GM19467 (cell line): ENCODE data around the gene CYBC1.

ENCODE experiments used
- ATAC-seq: cut with Tn5 transposase; IDR thresholded peaks from one replicate; pipeline ENCODE4 v1.9.1; 2021; ENCODE audit warnings: mild to moderate bottlenecking, moderate library complexity; ENCODE audit not compliant: unreplicated experiment

CYBC1 gene

DNA sequence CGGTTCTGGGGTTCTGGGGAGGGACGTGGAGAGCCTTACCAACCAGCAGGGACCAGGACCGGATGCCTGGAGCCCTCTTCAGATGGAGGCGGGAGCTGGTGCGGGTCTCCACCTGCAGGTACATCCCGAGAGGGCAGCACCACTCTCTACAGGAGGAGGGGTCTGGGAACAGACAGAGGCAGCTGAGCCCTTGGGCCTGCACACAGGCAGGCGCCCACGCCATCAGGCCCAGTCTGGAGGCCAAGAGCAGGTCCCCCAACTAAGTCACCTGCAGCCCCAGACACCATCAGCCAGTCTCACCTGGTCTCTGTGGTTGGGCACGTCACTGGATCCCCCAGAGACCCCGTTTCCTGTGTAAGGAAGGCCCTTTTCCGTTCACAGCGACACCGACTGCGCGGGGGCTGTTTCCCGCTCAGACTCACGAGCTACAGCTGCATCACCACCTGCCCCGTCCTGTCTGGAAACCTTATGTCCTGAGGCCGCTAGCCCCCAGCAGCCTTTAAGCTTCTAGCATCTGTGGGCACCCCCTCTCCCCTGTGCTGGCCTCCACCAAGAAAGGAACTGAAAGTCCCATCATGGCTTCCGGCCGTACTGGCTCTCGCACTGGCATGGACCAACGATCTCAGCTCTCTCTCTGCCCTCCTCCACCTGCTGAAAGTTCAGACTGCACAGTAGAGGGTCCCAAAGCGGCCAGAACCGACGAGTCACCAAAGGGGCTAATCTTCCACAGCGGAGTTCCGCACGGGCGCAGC, 1.2 kb downstream of the CYBC1 start:
- peak; percentile 60 for ATAC-seq

DNA sequence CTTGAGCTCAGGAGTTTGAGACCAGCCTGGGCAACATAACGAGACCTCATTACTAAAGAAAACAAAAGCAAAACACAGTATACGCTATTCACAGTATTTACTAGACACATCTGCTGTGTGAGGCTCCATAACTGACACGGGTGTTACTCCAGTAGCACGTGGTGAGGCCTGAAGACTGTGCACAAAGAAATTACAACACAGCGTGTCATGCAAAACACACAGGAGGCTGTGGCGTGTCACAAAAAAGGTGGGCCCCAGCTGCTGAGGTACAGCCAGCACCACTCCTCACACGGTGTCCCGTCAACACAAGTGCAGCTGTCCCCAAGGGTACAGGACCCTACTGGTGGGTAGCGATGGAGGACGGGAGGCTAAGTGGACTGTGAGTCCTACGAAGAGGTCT, 2.7 kb downstream of the CYBC1 start:
- ATAC-seq = no peak

DNA sequence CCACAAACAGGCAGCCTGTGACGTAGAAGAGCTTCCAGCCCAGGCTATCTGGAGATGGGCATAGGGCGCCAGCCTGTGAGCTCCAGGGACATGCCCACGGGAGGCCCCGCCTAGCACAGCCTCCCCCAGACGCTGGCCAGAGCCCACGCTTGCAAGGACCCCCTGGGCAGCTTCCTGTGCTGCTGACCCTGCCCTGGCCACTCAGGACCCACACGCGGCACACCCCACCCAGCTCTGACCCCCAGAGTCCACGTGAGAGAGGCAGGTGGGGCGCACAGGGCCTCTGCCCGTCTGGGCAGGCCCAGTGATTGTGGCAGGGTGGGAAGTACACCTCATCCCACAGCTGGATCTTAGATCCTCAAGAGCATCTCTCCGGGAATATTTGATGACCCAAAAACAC, 3.9 kb downstream of the CYBC1 start:
- ATAC-seq = no peak

DNA sequence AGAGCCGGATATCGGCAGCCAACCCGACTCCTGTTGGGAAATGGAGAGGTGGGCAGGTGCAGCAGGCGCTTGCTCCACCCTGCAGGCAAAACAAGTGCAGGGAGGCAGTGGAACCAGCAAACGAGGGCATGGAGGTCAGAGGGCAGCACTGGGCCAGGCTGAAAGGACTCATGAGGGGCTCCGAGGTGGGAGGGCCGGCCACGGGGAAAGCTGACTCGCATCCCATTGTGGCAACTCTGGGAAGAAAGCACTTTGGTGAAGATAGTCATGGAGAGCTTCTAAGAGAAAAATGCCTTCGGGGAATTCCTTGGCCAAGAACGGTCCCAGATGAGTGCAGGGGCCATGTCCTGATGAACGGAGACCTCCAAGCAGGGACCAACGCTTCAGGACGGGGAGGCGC, 4.4 kb downstream of the CYBC1 start:
- no peak for ATAC-seq

DNA sequence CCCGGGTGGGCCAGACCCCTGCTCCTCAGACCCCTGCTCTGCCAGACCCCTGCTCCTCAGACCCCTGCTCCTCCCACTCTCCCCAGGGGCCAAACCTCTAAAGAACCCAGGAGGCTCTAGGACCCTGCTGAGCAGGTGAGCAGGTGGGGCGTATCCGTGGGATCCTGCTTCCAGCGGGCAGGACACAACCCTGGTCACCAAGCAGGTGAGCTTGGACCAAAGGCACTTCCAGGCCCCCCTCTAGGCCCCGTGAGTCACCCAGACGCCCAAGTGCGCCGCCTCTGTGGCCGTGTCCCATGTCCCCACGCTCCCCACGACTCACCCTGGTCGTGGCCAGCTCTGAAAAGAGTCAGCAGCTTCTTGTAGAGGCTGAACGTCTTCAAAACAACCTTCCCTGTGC, 5.0 kb downstream of the CYBC1 start:
- ATAC-seq = no peak

DNA sequence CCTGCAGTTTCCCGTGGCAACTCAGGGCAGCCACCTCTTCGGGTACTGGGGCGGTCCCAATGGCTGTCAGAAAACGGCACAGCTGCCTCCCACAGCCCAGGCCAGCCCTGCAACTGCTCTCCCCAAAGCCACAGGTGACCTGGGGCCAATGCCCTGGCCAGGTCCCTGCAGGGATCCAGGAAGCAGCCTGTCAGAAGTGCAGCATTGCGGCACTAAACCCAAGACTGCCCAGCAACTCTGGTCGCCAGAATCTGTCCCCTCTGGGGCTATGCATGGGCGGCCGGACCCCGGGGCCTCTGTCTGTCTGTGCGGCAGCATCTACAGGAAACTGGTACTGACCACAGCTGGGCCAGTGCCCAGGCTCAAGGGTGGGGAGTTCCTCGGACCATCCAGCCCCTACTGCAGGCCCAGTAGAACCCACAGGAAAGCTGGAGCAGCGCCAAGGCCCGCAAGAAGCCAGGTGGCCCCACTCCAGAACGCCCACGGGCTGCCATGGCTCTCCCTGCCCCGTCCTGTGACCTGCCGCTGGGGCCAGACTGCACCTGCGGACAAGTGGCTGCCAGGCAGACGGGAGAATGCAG, 5.5 kb downstream of the CYBC1 start:
- ATAC-seq = no peak

DNA sequence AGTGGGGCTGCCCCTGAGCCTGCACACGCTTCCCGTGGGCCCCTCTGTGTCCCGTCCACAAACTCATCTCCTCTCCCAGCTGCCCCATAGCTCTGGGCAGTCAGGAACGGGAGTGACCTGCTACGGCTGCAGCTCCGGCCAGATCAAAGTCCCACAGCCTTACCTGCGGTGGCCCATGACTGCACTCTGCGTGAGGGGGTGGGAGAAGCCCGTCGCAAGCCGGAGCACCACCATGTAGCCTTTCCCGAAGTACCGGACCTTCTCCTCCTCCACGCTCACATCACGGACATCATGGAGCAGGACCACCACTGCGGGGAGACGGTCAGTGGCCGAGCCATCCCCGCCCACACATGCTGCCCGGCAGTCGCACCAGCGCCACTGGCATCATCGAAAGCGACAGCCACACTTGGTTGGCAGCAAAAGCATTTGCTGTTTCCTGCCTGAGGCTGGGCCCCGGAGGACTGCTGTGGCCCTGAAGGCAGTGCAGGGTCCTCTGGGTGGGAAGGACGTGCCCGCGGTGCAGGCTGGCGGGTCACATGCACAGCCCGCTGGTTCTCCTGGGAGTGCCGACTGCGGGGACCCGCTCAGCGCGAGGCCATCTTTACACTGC, 6.2 kb downstream of the CYBC1 start:
- ATAC-seq = no peak

DNA sequence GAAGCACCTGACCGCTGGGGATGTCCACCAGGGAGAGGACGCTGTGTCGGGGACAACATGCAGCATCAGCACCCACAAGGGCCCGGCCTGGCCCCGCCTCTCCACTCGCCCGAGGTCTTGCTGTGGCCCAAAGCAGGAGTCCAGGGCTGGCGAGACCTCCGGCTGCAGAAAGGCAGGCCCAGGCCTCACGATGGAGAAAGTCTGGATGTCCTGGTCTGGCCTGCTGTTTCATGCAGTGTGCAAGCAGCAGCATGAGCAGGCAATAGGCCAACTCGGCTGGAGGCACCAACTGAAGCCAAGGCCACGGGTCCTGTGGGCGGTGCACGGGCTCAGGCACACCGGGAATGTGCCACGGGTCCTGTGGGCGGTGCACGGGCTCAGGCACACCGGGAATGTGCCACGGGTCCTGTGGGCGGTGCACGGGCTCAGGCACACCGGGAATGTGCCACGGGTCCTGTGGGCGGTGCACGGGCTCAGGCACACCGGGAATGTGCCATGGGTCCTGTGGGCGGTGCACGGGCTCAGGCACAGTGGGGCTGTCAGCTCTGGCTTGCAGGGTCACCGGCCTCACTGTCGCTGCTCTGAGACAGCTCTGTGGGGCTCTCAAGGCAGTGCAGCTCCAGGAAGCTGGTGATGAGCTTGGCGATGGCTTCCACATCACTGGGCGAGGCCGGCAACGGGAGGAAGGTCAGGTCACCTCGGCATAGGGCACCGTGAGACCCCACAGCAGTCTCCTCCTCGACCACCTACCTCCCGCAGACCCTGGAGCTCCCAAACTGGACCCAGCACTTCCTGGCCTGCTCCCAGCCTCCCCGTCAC, 6.9 kb downstream of the CYBC1 start:
- ATAC-seq = no peak

DNA sequence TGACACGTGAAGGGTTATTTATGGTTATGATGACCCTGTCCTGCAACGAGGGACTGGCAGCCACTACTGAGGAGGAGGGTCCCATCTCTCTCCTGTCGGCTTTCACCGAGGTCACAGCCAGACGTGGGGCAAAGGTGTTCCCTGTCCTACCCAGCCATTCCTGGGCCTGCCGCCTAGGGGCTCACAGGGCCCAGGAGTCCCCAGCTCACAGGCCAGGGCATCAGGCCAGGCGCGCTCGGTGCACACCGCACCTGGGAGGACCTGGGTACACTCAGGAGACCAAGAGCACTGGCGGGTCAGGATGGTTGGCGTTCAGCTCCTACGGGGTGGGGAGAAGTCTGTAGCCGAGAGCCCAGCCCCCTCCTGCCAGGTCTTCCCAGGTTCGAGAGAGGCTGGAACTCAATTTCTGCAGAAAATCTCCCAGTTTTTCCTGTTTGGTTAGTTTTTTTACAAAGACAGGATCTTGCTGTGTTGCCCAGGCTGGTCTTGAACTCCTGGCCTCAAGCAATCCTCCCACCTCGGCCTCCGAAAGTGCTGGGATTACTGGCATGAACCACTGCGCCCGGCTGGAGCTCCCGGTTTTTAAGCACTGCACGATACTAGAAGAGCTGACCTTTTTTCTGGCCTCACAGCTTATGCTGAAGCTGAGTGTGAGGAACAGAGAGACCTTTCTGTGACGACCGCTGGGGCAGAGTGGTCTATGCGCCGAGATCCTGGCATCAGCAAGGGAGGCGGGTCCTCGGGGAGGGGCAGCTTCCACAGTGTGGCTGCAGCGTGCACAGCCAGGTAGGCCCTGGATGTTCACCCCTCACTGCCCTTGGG, 7.7 kb downstream of the CYBC1 start:
- no peak for ATAC-seq

DNA sequence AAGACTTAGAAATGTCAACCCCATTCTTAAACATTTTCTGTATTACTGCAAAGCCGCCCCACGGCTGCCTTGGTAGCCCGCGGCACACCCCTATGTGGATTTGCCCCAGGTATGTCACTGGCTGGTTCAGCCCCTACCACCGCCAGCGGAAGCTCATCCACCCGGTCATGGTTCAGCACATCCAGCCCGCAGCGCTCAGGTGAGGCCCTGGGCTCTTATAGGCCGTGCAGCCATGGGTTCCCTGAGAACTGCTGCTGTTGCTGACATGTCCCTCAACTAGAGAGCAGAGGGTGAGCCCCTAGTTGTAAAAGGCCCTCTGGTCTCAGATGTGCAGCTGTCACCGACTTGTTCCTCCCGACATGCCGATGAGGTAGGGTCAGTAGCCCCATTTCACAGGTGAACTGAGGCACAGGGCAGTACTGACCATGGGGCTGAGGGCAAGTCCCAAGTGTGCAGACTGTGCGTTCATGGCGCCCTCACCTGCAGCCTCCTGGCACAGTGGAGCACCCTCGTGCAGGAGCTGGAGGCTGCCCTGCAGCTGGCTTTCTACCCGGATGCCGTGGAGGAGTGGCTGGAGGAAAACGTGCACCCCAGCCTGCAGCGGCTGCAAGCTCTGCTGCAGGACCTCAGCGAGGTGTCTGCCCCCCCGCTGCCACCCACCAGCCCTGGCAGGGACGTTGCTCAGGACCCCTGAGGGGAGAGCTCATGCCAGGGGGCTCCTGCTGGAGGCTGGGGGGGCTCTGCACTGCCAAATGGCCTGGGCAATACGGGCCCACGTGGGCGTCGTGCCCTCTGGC, 8.7 kb downstream of the CYBC1 start:
- no peak for ATAC-seq

DNA sequence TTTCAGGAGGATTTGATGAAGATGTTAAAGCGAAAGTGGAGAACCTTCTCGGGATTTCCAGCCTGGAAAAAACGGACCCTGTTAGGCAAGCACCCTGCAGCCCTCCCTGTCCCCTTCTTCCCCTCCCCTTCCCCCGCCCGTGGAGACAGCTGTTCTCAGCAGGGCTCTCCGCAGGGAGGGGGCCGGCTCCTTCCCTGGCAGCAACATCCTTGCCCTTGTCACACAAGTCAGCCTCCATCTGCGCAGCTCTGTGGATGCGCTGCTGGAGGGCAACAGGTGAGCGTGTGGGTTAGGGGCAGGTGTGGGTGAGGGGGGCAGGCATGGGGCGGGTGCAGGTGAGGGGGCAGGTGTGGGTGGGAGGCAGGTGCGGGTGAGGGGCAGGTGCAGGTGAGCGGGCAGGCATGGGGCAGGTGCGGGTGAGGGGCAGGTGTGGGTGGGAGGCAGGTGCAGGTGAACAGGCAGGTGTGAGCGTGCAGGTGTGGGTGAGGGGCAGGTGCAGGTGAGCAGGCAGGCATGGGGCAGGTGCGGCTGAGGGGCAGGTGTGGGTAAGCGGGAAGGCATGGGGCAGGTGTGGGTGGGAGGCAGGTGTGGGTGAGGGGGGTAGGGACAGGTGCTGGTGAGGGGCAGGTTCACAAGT, 9.4 kb downstream of the CYBC1 start:
- ATAC-seq = no peak

DNA sequence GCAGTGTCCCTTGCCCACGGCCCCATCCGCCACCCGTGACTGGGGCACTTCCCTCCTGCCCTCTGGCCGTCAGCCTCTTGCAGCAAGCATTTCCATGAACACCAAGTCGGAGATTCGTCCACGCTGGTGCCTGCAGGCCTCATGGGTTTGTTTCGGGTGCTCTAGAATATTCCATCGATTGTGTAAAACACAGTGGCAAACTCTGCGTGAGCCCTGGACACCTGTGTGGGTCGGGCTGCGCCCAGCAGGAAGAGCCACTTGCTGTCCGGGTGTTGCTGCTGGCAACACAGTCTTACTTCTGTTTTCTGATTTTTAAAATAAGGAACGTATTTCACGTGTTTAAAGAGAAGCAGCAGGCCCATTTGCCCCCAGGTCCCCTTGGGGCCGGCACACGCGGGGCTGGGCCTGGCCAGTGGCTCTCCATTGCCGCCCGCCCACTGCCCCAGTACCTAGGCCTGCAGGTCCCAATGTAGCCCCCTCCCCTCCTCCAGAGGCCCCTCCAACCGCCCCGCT, 10.0 kb downstream of the CYBC1 start:
- no peak for ATAC-seq

DNA sequence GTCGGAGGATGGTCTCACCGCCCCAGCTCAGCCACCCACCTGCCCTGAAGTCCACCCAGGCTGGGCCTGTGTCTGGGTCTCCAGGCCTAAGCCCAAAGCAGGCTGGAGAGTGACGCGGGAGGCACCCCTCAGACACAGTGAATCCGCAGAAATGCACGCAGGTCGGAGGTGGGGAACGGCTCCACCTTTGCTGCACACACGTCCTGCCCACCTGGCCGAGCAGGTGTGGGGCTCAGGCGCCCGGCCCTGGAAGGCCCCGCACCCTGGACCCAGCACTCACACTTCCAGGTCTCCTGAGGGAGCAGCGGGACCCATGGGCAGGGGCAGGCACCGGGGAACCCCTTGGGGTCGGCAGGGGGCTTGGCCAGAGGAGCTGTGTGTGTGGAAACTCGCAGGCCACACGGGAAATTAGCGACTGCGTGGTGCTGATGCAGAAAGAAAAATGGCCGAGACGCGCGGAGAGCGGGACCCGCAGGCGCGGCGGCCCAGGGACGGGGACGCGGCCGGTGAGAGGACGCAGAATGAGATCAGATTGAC, 10.7 kb downstream of the CYBC1 start:
- no peak for ATAC-seq

DNA sequence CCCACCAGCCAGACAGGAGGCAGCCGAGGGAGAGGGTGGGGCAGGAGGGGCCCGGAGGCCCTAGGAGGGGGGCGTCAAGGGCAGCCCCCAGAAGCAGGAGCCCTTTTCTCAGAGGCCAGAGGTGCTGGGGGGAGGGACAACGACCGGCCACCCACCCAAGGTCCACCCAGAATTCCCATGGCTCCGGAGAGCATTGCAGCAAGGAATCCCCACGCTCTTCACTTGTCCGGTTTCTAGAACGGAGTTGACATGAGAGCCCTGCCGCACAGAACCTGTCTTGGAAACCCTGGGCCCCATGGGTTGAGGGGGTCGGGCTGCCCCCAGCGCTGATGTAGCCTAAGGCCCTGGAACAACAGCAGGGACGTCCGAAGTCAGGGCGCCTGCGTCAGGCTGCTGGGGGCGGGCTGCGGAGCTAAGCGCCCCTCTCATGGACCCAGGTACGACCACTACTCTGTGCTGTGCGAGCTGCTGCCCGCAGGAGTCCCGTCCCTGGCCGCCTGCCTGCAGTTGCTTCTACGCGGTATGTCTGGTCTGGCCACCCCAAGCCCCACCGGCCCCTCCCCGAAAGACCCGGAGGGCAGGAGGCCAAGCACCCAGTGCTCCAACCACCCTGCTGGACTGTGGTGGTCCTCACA, 11.2 kb downstream of the CYBC1 start:
- ATAC-seq = no peak

DNA sequence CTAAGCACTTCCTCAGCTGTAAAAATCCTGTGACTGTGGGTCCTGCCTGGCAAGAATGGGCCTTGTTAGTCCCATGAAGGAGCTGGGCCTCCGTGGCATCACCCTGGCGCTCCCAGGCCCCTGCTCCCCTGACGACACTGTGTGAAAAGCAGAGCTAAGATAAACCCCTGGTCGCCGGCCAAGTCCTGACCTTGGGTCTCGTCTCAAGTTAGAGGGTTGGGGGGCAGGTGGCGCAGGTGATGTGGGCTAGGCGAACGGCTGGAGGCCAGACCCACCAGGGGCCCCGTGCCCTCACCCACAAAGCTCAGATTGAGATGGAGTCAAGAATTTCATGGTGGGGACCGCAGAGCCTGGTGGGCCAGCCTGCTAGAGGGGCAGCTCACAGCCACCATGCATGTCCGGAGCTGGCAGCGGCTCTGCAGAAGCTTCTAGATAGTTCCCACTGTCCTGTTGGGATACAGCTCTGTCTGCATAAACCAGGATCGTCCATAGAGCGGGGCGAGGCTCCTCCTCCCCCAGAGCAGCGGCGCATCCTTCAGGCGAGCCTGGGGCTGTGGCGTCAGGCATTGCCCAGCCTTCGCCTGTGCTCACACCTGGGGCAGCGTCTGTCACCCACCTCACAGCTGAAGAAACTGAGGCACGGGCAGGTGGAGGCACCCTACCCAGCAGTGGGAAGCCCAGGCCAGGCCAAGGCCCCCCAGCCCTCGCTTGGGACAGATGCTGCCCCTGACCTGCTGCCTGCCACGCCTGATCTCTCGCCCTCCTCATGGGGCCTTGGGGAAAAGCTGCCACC, 12.0 kb downstream of the CYBC1 start:
- ATAC-seq = no peak

DNA sequence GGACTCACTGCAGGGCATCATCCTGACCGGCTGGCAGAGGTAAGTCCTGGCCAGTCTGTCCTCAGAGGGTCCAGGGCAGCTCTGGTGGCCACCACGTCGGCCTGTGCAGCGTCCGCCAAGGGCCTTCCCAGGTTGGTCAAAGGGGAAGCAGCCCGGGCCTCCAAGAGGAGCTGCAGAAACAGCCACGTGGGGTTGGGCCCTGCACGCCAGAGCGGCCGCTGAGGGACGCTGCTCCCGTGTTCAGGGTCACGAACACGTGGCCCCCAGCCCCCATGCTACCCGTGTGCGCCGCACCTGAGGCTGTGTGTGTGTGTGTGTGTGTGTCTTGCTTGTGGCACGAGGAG, 13.3 kb downstream of the CYBC1 start:
- ATAC-seq = no peak

DNA sequence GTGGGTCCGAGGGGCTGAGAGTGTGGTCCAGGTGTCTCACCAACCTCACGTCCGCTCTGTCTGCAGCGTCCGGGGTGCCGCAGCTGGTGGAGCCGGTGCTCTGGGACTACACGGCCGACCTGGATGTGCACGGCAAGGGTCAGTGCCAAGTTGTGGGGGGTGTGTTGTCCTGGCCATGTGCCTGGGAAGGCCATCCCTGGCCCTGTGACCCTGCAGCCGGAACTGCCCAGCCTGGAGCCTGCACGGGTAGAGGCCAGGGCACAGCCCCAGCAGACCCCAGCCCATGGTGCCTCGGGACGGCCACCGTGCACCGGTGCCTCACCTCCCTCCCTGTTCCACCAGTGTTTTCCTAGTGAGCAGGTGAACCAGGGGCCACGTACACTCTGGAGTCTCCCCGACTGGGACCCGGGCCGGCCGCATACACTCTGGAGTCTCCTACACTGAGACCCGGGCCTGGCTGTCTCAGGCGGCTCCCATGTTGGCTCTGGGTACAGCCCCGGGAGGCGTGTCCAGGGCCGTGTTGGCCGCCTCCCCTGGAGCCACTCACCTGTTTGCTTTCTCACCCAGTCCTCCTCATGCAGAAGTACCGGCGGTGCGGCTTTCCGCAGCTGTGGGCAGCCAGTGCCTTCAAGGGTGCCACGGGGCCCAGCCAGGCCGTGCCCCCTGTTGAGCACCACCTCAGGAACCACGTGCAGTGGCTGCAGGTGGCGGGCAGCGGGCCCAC, 13.8 kb downstream of the CYBC1 start:
- ATAC-seq = no peak
